ENCODE data around the gene NBEA. TPM values are rescaled to one million over a fixed set of nuclear protein-coding genes. Genes with fewer than 3 reads are reported as not detected.
"Not testable (repeated sequence)": the region's sequence is repeated elsewhere in the genome, so short reads cannot be mapped to it uniquely, and the experiment has no call there.

NBEA gene
- total RNA-seq, 1 donor from 2014 or later, result 19.1 TPM

GRCh38 chr13:35039012-35039411 lies 96.9 kb downstream of the NBEA start:
- ATAC-seq (ENCODE audit: poor library complexity) (no peak), DNase-seq (no peak)
- intact Hi-C loops (cut with DNase I), result no loop called here

GRCh38 chr13:35046587-35046986 lies 104.5 kb downstream of the NBEA start:
- no peak for ATAC-seq (ENCODE audit: poor library complexity)
- intact Hi-C loops (cut with DNase I), result no loop called here
- no peak for DNase-seq

GRCh38 chr13:35055705-35056104 lies 113.6 kb downstream of the NBEA start:
- DNase-seq, result no peak
- intact Hi-C loops (cut with DNase I), result no loop called here
- ATAC-seq (ENCODE audit: poor library complexity), result no peak

GRCh38 chr13:35057858-35058257 lies 115.8 kb downstream of the NBEA start:
- ATAC-seq (ENCODE audit: poor library complexity) (no peak), DNase-seq (no peak)
- intact Hi-C loops (cut with DNase I), result no loop called here

GRCh38 chr13:35058585-35058984 lies 116.5 kb downstream of the NBEA start:
- ATAC-seq (ENCODE audit: poor library complexity); intact Hi-C loops (cut with DNase I): not testable (repeated sequence)

GRCh38 chr13:35086667-35087066 lies 144.6 kb downstream of the NBEA start:
- ATAC-seq (ENCODE audit: poor library complexity) (no peak), DNase-seq (no peak)
- intact Hi-C loops (cut with DNase I), result no loop called here

More at GRCh38 chr13:35058585-35058984, 116.5 kb downstream of the NBEA start:
- not testable (repeated sequence) for DNase-seq

- DNase-seq (no peak), ATAC-seq (ENCODE audit: poor library complexity) (no peak)
- intact Hi-C loops (cut with DNase I), result no loop called here
These were observed 150.2 kb downstream of the NBEA start for GRCh38 chr13:35092251-35092650.

GRCh38 chr13:35092751-35093150 lies 150.7 kb downstream of the NBEA start:
- no peak for DNase-seq
- intact Hi-C loops (cut with DNase I), result no loop called here
- no peak for ATAC-seq (ENCODE audit: poor library complexity)

- intact Hi-C loops (cut with DNase I), result no loop called here
- DNase-seq (no peak), ATAC-seq (ENCODE audit: poor library complexity) (no peak)
These were observed 151.3 kb downstream of the NBEA start for GRCh38 chr13:35093356-35093755.

GRCh38 chr13:35106771-35107170 lies 164.7 kb downstream of the NBEA start:
- DNase-seq; ATAC-seq (ENCODE audit: poor library complexity); intact Hi-C loops (cut with DNase I): not testable (repeated sequence)

GRCh38 chr13:35107535-35107934 lies 165.5 kb downstream of the NBEA start:
- no peak for ATAC-seq (ENCODE audit: poor library complexity)
- no peak for DNase-seq
- intact Hi-C loops (cut with DNase I), result no loop called here

GRCh38 chr13:35113612-35114011 lies 171.5 kb downstream of the NBEA start:
- not testable (repeated sequence) for ATAC-seq (ENCODE audit: poor library complexity)

GRCh38 chr13:35127466-35127865 lies 185.4 kb downstream of the NBEA start:
- DNase-seq, result no peak
- no peak for ATAC-seq (ENCODE audit: poor library complexity)
- intact Hi-C loops (cut with DNase I), result no loop called here

More at GRCh38 chr13:35113612-35114011, 171.5 kb downstream of the NBEA start:
- intact Hi-C loops (cut with DNase I); DNase-seq: not testable (repeated sequence)

- ATAC-seq (ENCODE audit: poor library complexity) (no peak), DNase-seq (no peak)
- intact Hi-C loops (cut with DNase I), result no loop called here
These were observed 187.4 kb downstream of the NBEA start for GRCh38 chr13:35129500-35129899.

GRCh38 chr13:35131471-35131870 lies 189.4 kb downstream of the NBEA start:
- intact Hi-C loops (cut with DNase I), result no loop called here
- no peak for ATAC-seq (ENCODE audit: poor library complexity)
- no peak for DNase-seq

GRCh38 chr13:35136585-35136984 lies 194.5 kb downstream of the NBEA start:
- intact Hi-C loops (cut with DNase I), result no loop called here
- ATAC-seq (ENCODE audit: poor library complexity), result no peak

GRCh38 chr13:35139591-35139990 lies 197.5 kb downstream of the NBEA start:
- intact Hi-C loops (cut with DNase I), result no loop called here
- DNase-seq (no peak), ATAC-seq (ENCODE audit: poor library complexity) (peak; percentile 10)

More at GRCh38 chr13:35136585-35136984, 194.5 kb downstream of the NBEA start:
- no peak for DNase-seq

- ATAC-seq (ENCODE audit: poor library complexity) (no peak), DNase-seq (no peak)
- intact Hi-C loops (cut with DNase I), result no loop called here
These were observed 198.3 kb downstream of the NBEA start for GRCh38 chr13:35140321-35140720.

GRCh38 chr13:35140831-35141230 lies 198.8 kb downstream of the NBEA start:
- DNase-seq (no peak), ATAC-seq (ENCODE audit: poor library complexity) (no peak)

GRCh38 chr13:35143123-35143522 lies 201.1 kb downstream of the NBEA start:
- ATAC-seq (ENCODE audit: poor library complexity), result no peak
- DNase-seq, result no peak
- intact Hi-C loops (cut with DNase I), result no loop called here

More at GRCh38 chr13:35140831-35141230, 198.8 kb downstream of the NBEA start:
- intact Hi-C loops (cut with DNase I), result no loop called here

GRCh38 chr13:35144166-35144890 lies 202.3 kb downstream of the NBEA start:
- no peak for ATAC-seq (ENCODE audit: poor library complexity)
- intact Hi-C loops (cut with DNase I), result no loop called here
- DNase-seq, result no peak

All from Right ventricle myocardium superior (tissue), 1 donor.